Esophagus mucosa (tissue), 1 donor: ENCODE measurements around the gene TMTC4. TPM values are rescaled to one million over a fixed set of nuclear protein-coding genes. Genes with fewer than 3 reads are reported as not detected.
A peak's percentile ranks its signal among the peaks of the same experiment; 100 is the strongest.
"Not testable (repeated sequence)": the region's sequence is repeated elsewhere in the genome, so short reads cannot be mapped to it uniquely, and the experiment has no call there.

Source experiments
- ATAC-seq: fragments of 200-7000 bp; cut with Tn5 transposase; one replicate; pipeline ENCODE4 v1.9.1; 2020
- total RNA-seq: library from RNA; stranded (reverse); gene quantifications from one replicate; pipeline ENCODE4 v1.2.4, GENCODE V29; 2023
- donor health status: DM: yes; HTN: yes; CAD: no.

The TMTC4 gene
- total RNA-seq, 1 donor from 2014 or later, result 5.6 TPM

DNA sequence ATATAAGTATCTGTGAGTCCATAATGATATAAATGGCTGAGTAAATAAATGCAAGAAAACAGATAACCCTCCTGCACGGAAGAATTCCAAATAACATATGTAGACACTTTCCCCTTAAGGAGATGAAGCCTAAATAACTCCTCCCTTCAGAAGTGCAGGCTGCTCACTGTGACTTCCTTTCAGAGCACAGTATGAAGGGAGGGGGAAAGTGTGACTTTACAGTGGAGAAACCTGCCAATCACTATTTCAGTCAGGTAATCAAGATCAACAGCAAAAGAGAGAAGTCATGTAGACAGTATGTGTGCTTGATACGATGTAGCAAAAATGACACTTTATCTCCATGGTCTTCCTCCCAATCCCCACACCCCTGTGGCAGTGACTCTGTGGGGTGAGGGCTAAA, 93.1 kb downstream of the TMTC4 start:
- ATAC-seq, result no peak

DNA sequence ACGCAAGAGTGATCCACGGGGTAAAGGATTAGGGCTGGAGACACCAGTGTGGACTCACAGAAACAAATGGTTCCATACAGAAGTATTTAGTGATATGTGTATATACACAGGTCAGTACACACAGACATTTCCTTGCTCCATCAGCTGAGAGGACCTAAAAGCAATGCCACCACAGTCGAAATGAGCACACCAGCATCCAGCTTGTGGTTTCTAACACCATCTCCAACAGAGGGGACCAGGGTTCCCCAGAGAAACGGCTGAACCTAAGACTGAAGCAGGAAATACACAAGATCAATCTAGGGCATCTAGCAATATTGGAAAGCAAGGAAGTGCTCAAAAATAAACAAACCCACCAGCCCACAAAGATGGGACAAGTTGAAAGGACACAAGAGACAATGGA, 93.6 kb downstream of the TMTC4 start:
- ATAC-seq, result no peak

DNA sequence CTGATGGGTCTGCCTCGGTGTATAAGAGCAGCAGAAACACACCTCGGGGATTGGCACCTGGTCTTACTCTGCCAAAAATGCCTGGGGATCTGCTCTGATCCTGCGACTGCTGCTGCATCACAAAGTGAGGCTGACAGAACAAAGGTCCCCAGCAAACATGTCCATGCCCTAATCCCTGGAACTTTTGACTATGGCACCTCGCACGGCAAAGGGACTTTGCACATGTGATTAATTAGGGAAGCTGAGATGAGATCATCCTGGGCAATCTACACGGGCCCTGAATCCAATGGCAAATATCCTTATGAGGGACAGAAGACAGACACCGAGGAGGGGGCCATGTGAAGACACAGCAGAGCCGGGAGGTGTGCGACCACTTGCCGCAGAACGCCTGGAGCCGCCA, 94.5 kb downstream of the TMTC4 start:
- ATAC-seq, result no peak

DNA sequence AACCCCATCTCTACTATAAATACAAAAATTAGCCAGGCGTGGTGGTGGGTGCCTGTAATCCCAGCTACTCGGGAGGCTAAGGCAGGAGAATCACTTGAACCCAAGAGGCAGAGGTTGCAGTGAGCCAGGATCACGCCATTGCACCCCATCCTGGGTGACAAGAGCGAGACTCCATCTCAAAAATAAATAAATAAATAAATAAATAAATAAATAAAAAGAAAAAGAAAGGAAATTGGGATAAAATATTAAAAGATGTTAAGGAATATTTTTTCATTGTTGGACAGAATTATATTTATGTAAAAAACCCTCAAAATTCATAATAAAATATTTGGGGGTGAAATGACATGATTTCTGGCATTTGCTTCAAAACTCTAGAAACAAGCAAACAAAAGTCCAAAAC, 97.4 kb downstream of the TMTC4 start:
- ATAC-seq, result not testable (repeated sequence)

DNA sequence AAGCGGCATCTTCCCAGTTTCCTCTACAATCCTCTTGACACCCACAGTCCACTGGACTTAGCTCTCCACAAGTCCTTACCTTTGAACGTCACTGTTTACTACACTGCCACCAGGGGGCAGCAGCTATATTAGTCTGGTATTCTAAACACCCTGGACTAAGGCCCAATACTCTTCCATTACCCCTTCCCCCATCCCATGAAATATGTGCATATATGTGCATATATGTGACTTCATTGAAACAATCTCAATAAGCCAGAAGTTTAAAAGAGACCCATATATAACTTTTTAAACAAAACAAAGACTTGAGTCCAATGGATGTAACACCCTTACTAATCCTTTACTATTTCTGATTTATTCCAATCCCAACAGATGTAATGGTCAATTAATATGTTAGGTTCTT, 101.5 kb downstream of the TMTC4 start:
- ATAC-seq, result peak; percentile 79

DNA sequence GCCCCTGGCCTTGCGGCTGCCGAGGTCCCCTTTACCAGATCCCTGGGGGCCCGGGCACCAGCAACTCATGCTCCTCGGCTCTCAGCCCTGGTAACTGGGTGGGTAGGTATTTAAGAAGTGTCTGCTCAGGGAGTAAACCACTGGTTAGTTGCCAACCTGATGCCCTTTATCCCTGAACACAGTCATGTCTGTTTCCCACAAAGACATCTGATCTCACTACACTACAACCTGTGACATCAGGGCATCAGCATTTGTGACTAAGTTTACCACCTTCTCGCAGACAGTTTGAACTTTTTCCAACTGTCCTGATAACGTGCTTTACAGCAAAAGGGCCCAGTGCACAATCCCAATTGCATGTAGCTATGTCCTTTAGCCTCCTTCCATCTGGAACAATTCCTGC, 108.1 kb downstream of the TMTC4 start:
- no peak for ATAC-seq

DNA sequence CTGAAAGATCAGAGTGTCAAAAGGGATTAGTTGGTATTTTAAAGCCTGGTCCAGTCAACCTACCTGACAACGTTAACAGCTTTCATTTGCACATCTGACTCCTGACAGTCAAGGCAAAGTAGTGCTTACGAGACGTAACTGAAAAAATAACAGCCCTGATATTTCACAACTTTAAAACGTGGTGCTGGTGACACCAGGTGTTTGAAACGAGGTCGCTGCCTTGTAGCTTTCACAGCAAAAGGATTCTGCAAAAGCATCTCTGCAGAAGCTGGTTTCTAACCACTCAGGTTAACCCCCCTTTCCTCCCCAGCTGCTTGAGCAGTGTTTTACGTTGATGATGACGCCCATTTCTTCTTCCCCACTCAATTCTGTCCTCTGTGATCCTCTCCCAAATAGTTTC, 109.3 kb downstream of the TMTC4 start:
- no peak for ATAC-seq

DNA sequence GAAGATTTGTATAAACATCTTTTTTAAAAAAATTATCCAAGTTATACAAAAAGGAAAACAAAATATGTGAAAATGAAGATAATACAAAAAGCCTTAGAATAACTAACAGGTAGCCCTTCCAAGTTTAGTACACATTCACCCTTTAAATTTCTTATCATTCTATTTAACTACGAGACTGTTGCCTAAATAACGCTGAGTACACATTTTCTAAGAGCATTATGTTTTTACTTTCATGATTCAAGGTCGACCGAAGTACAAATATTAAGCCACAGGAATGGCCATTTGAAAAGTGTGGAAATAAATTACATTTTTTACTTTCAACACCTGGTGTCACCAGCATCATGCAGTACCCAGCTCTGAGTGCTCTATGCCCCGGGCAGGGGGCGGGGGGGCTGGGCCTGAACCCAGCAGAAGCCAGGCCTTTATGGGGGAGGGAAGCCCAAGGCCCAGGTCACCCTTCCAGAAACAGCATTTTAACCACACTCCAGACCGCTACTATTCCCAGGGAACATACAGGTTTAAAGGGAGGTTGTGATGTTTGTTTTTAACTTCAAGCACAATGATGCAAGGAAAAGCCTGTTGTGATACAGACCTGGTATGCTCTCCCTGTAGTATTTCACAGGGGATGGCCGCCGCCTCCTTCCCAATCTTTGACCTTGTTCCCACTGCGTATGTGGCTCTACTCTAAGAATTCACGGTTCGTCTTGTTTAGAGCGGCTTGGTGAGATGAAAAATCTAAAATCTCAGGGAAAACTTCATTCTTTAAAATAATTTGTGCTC, 110.0 kb downstream of the TMTC4 start:
- ATAC-seq, result no peak

DNA sequence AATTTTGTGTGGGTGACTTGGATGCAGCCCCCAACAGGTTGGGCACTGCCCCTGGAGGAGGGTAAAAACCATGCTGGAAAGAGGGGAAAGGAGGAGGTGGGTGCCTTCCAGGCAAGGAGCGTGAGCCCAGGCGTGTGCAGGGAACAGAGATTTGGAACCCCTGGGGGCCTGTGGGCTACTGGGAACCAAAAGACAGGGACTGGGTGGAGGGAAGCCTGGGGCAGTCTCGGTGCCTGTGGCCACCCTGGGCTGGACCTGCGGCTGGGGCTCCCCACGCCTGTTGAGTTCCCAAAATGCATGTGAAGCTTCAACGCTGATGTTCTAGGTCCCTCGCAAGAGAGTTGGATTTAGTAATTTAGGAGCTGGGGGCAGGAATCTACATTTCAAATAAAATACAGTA, 110.8 kb downstream of the TMTC4 start:
- ATAC-seq, result no peak

DNA sequence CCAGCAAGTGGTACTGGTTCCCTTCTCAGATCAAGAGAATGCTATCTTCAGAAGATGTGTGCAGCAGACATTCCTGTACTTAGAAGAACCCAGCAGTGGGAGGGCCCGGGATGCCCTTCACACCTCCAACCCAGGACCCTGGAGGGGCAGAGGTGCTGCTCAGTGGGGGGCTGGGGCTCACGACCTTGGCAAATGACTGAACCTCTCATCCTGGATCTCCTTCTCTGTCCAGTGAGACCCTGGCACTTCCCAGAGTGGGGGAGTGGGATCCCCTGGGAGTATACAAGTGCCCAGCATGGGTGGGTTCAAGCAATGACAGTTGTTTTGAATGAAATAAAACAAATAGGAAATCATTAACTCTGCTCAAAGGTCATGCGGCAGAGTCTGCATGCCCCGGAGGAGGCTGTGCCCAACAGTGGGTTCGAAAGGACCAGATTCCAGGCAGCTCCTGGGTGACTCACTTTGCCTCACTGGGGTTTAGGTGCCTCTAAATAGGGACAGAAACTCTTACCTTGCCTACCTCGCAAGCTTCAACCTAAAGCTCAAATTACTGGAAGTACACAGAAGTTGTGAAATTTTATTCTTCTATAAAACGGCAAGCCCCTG, 112.9 kb downstream of the TMTC4 start:
- no peak for ATAC-seq

DNA sequence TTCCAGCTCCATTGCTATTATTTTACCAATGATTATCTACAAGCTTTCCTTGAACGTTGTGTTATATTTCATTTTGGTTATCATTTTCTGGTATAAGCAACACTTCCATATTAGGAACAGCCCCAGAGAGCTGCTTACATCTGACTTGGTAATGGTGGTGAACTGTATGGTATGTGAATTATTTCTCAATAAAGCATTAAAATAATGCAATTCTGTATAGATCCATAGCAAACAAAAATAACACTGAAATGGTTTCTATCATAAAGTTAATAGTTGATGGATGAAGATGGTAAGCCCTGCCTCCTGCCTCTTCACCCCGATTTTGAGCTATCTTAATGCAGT, 113.5 kb downstream of the TMTC4 start:
- no peak for ATAC-seq

DNA sequence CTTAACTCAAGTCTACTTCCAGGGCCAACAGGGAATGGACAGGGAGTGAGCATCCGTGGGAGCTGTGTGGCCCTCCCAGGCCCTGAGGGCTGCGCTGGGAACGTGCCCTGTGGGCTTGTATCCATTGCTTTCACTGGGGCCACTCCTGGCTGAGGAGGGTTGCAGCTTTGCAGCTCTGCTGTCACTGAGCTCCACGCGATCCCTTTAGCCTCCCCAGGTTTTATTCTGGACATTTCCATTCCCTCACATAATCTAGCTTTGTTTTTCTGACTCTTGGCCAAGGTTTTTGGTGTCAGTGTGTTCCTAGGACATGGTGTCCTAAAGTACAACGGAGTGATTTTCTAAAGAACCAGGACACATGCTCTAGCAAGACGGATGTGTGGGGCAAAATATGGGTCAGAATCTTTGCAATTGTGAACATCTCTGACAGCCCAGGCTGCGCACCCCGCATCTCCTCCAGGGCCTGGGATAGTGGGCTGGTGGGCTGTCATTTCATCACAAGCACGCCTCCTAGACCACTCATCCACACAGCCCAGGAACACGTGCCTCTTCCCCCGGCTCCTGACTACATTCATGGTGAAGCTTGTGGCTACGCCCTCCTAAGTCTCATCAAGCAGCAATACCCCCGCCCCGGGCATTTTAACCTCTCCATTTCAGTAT, 114.0 kb downstream of the TMTC4 start:
- no peak for ATAC-seq

DNA sequence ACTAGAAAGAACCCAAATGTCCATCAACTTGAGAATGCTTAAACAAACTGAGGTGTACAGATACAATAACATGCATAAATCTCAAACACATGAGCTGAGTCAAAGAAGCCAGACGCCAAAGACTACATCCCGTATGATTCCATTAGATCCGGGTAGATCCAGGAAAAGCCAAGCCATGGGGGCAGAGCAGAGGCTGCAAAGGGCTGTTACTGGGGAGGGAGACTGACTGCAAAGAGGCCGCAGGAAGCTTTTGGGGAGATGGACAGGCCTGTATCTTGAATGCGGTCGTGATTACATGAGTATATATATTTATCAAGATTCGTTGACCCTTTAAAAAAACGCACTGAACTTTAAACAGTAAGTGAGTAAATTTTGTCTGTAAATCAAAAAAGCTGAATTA, 114.7 kb downstream of the TMTC4 start:
- no peak for ATAC-seq

Other genes starting within 250 kb of the TMTC4 start
- 3.6 TPM for gene GGACT, start 86.0 kb downstream of the TMTC4 start, total RNA-seq